GM19043 (cell line): Measurements from ENCODE around the gene NPIPB6.

Experiments
- ATAC-seq: cut with Tn5 transposase; IDR thresholded peaks from one replicate; pipeline ENCODE4 v1.9.1; 2021; ENCODE audit warnings: low read depth; ENCODE audit not compliant: unreplicated experiment

The NPIPB6 gene

DNA sequence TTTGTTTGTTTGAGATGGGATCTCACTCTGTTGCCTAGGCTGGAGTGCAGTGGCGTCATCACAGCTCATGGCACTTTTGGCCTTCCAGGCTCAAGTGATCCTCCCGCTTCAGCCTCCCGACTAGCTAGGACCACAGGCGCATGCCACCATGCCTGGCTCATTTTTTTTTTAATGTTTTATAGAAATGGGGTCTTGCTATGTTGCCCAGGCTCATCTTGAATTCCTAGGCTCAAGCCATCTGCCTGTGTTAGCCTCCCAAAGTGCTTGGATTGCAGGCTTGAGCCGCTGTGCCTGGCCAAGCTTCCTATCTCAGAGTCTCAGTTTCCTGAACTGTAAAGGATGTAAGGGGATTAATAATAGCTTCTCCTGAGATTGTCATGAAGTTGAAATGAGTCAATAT, 63.0 kb downstream of the NPIPB6 start:
- no peak for ATAC-seq

DNA sequence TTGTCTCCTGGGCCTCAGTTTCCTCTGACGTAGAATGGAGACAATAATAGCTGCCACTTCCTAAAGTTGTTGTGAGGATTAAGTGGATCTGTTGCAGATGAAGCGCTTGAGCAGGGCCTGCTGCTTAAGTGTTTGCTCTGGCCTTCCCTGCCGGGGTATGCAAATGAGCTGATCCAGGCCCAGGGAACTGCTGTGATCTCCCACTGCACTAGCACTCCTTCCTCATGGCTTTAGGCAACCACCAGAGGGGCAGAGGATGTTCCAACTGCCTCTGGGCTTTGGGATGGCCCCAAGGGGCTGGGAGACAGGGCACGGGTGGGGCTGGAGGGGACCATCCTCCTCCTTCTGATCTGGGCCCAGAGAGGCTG, 64.8 kb downstream of the NPIPB6 start:
- ATAC-seq: no peak

DNA sequence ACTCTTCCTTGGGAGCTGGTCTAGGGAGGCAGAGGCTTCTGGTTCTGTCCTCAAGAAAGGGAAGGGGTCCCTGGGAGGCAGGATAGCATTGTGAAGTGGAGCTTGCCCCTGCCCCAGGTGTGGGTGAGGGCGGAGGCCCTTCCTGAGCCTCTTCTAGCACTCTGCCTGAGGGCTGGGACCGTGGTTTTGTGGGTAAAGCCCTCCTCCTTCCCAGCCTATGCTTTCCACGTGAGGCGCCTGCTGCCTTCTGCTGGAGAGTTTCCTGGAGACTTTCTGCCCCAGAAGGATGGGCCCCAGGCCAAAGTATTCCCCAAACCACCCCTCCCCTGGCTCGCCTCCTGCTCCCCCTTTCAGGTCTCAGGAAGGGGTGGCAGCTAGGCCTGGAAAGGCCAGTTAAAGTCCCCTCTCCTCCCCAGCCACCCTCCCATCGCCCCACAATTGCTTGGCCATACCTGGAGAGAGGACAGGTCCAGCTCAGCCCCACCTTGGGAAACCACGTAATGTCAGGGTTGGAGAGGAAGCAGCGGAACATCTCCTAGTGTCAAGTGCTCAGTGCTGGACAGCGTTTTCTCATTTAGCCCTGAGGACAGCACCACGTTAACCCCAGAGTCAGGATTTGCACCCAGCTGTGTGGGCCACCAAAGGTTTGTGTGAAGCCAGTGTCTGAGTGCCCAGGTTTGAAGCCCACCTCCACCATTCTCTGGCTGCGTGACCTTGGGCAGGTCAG, 65.4 kb downstream of the NPIPB6 start:
- no peak for ATAC-seq

DNA sequence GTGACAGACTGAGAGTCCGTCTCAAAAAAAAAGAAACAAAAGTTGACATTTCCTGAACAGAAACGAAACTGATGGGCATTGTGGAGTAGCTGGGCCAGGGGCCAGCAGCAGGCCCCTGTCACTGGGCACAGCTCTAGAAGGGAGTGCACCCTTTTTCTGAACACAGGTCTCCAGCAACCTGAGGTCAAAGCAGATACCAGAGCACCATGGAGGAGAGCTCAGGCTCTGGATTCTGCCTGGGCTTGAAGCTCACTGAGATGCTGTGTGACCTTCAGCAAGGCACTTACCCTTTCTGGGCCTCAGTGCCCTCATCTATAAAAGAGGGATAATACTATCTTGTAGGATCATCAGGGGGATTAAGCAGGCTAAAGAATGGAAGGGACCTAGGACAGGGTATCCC, 66.0 kb downstream of the NPIPB6 start:
- no peak for ATAC-seq

DNA sequence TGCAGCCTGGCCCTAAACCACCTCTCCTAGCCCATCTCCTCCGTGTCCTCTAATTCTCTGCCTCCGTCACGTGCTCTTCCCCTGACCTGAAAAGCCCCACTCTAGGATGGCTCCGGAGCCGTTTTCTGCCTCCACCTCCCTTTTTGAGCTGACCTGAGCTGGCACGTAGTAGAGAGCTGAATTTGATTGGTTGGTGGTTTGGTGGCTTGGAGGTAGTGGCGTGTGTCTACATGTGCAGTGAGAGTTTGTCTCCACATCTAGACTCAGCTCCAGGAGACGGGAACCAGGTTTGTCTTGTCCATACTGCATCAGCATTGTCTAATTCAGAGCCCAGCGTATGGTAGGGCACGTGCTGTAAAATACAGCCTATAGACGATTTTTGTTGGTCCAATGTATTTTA, 68.0 kb downstream of the NPIPB6 start:
- no peak for ATAC-seq

DNA sequence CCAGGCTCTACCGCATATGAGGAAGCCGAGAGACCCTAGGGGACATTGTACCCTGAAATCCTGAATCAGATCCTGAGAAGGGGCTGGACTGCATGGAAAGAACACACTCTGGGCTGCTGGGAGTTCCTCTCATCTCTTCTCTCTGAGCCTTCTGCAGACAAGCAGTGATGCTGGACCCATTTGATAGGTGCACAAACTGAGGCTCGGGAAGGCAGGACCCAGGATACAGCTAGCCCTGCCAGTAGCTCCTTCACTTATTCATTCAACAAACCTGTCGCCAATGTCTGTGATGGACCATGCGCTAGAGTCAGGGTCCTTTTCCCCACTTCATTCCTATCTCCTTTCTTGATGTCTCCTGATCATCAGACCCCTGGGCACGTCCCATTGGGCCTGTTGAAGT, 69.1 kb downstream of the NPIPB6 start:
- ATAC-seq: no peak

DNA sequence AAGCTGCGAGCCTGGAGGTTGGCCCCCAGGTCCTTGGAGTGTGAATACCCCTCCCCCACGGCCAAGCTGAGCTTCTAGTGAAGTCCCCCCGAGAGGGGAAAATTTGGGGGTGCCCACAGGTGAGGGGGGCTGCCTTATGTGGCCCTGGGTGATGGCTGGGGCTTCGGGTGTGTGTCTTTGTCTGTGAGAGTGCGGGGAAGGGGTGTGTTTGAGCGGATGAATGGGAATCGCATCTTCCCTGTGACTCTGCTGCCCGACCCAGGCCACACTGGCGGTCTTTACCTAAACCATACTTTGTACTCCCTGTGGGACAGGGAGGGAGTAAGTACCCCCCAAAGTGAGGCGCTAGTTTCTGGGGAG, 69.7 kb downstream of the NPIPB6 start:
- ATAC-seq: no peak

DNA sequence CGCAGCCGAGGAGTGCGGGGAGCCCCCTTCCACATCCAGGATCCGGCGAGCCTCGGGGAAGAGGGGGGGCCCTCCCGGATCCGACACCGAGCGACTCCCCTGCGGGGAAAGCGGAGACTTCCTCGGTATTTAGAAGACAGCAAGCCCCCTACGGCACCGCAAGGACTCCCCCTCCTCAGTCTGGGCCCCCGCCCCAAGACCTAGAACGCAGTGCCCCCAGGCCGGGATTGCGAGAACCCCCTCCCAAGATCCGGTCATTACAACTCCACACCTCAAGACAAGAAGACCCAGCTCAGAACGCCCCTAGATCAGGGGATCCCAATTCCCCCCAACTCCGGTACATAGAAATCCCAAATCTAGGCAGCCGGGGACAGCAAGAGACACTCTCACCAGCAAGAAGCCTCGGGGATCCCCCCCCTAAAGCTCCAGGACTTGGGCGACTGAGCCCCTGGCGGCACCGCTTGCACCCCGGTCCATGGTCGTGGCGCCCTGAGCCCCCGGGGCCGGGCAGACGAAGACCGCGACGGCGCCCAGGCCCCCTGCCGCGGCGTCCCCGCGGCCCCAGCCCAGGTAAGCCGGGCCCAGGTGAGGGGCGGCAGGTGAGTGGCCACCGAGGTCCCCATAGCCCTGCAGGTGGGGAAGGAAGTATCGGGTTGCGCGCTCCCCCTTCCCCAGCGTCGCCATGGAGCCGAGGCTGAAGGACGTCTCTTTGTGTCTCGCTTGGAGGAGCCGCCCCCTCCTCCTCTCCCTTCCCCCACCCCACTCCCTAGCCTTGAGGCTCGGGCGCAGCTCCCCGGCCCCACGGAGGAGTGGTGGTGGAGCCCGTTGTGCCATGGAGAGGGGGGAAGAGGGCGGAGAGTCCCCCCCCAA, 70.3 kb downstream of the NPIPB6 start:
- ATAC-seq: no peak
